ENCODE results near the gene APLP2. TPM values are rescaled to one million over a fixed set of nuclear protein-coding genes. Genes with fewer than 3 reads are reported as not detected.

APLP2 gene
- total and polyA plus RNA-seq, 2 of the 4 experiments (the other 2 are of a cell fraction) = 127 to 235 TPM

DNA sequence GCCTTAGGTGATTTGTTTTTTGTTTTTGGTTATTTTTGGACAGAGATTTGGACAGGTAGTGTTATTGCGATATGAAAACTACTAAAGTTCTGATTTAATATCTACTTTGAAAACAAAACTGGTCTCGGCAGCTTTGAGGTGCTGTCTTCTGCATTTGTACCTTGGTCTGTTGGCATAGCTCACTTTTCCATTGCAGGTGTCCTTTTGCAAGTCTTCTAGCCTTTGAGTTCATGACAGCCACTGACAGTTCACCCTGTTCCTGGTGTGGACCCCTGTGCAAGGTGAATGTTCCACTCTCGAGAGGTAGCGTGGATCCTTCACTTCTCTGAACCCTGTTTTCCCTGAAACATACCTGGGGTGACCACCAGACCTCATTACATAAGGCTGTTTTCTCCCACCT lies 45.0 kb downstream of the APLP2 start:
- no peak overlapping the region for H3K23ac ChIP-seq (ENCODE audit: low read depth, low read length)
- dilution Hi-C loops (cut with HindIII; ENCODE audit: low sequenced_read_pairs, unreplicated experiment) = no loop called here
- no peak overlapping the region for H2BK5ac ChIP-seq (ENCODE audit: low read depth, low read length, poor library complexity, severe bottlenecking)
- TF ChIP-seq RAD21 (IDR thresholded peaks at IDR 0.05; ENCODE audit: low read length) (no peak), FOS (IDR thresholded peaks at IDR 0.05; ENCODE audit: low read depth, low read length) (no peak), ELK1 (IDR thresholded peaks at IDR 0.05; ENCODE audit: borderline replicate concordance, low read depth, low read length) (no peak), POLR2A (IDR thresholded peaks at IDR 0.05; ENCODE audit: low read depth, low read length) (no peak), MXI1 (IDR thresholded peaks at IDR 0.05; ENCODE audit: borderline replicate concordance, low read depth, low read length) (no peak), MAZ (IDR thresholded peaks at IDR 0.05; ENCODE audit: borderline replicate concordance, low read depth, low read length) (no peak), NFE2L2 (IDR thresholded peaks at IDR 0.05; ENCODE audit: low read depth, low read length) (no peak), SMC3 (IDR thresholded peaks at IDR 0.05; ENCODE audit: low read depth, low read length) (no peak), CHD1 (IDR thresholded peaks at IDR 0.05; ENCODE audit: low read depth, low read length) (no peak), MAFK (IDR thresholded peaks at IDR 0.05; ENCODE audit: low read depth, low read length) (no peak), CTCF (conservative IDR thresholded peaks at IDR 0.05; ENCODE audit: low read depth, low read length) (no peak), BHLHE40 (IDR thresholded peaks at IDR 0.05; ENCODE audit: low read depth, low read length) (no peak), USF2 (IDR thresholded peaks at IDR 0.05; ENCODE audit: low read depth, low read length) (no peak), RCOR1 (IDR thresholded peaks at IDR 0.05; ENCODE audit: insufficient replicate concordance, low read length) (no peak), RFX5 (IDR thresholded peaks at IDR 0.05; ENCODE audit: low read depth, low read length) (no peak), CEBPB (IDR thresholded peaks at IDR 0.05; ENCODE audit: low read depth, low read length) (no peak)
- peaks cover under 1% of the 10 kb centered on the region for H3K27me3 ChIP-seq (ENCODE audit: control insufficient read depth, insufficient read depth, low read length)
- H2BK120ac ChIP-seq (ENCODE audit: low read depth, low read length) = no peak overlapping the region
- H3K18ac ChIP-seq (ENCODE audit: low read depth, low read length) = no peak overlapping the region
- no peak overlapping the region for H4K8ac ChIP-seq (ENCODE audit: low read depth in 2 of 2, low read length in 2 of 2)
- H2BK15ac ChIP-seq (ENCODE audit: low read depth, low read length) = no peak overlapping the region
- ChIA-PET CTCF (no interaction called here), POLR2A (ENCODE audit: unreplicated experiment) (no interaction called here)
- H2BK20ac ChIP-seq (ENCODE audit: low read depth, low read length) = no peak overlapping the region
- no peak overlapping the region for H4K91ac ChIP-seq (ENCODE audit: insufficient read depth, low read depth, low read length)
- H2AK9ac ChIP-seq (replicated peaks; ENCODE audit: low read depth, low read length, poor library complexity) = no peak overlapping the region
- H3K14ac ChIP-seq (replicated peaks; ENCODE audit: low read depth, low read length) = no peak overlapping the region
- H3K36me3 ChIP-seq (ENCODE audit: control insufficient read depth, insufficient read depth, low read length) = peaks cover 23% of the 10 kb centered on the region
- DNase-seq = no peak
- no peak overlapping the region for H3K4me3 ChIP-seq (ENCODE audit: insufficient read depth, low read depth, low read length)
- H3K4me1 ChIP-seq (ENCODE audit: control insufficient read depth, insufficient read depth, low read length) = no peaks in the 10 kb centered on the region
- peaks cover 33% of the 10 kb centered on the region for H4K20me1 ChIP-seq (ENCODE audit: insufficient read depth, low read length)
- no peak overlapping the region for H3K4ac ChIP-seq (ENCODE audit: low read depth, low read length)
- no peak overlapping the region for H4K5ac ChIP-seq (ENCODE audit: low read depth, low read length)
- no peaks in the 10 kb centered on the region for H3K9me3 ChIP-seq (ENCODE audit: control insufficient read depth, insufficient read depth, low read length)
- intact Hi-C loops (cut with micrococcal nuclease) = loop anchor here (5.0 kb wide), 1 partner anchor 37 kb away; no protein-coding TSS in a partner anchor
- no CpG with 5 or more reads among the region's 4 CpGs for WGBS, 2 experiments (ENCODE audit: extremely low coverage in 2 of 2, insufficient read length in 1 of 2)
- no peak overlapping the region for H2AK5ac ChIP-seq (ENCODE audit: low read depth, low read length)
- no peak overlapping the region for H3K27ac ChIP-seq (ENCODE audit: insufficient read depth, low read length)
- BruUV-seq (replicated peaks) = no TSS peak
- no peak overlapping the region for H3K4me2 ChIP-seq (ENCODE audit: low read depth, low read length)
- no peak overlapping the region for H3K9ac ChIP-seq (ENCODE audit: low read depth, low read length)
- peaks cover 7% of the 10 kb centered on the region for H3K9me1 ChIP-seq (ENCODE audit: insufficient read depth, low read length)
- H3K56ac ChIP-seq (ENCODE audit: extremely low read depth, insufficient read depth, low read length) = no peak overlapping the region
- no peak for ATAC-seq (ENCODE audit: low read depth)
- in situ Hi-C loops (cut with MboI; ENCODE audit: low sequenced_read_pairs) = no loop called here
- H3K79me1 ChIP-seq (ENCODE audit: low read depth in 1 of 2, low read length in 2 of 2) = peaks cover 15% of the 10 kb centered on the region in 2 experiments
- no peak overlapping the region for H2AFZ ChIP-seq (replicated peaks; ENCODE audit: low read length, poor library complexity)
